Measurements from ENCODE around the gene DUOX1.

DUOX1 gene

DNA sequence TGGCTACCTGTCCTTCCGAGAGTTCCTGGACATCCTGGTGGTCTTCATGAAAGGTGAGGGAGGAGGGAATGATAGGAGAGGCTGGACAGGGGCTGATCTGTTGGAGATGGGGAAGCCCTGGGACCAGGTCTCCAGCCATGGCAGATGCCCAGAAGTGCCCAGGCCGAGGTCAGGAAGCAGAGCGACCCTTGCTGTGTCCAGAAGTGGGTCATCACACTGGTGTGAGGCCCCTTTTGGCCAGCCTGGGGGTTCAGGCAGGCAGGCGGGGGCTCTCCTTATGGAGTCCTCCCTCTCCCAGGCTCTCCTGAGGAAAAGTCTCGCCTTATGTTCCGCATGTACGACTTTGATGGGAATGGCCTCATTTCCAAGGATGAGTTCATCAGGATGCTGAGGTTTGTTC is 17.8 kb downstream of the DUOX1 start:
- Histone ChIP-seq H2AFZ (ENCODE audit: low read depth, low read length) (no peak overlapping the region), H3K23ac (ENCODE audit: low read length in 2 of 2) (no peak overlapping the region), H3K4ac (ENCODE audit: low read depth in 1 of 2, low read length in 2 of 2) (no peak overlapping the region), H3K27ac (ENCODE audit: low read length, poor library complexity, severe bottlenecking) (no peak overlapping the region), H3K4me1 (ENCODE audit: control insufficient read depth, insufficient read depth, low read depth, low read length) (peaks cover 6% of the 10 kb centered on the region), H2BK12ac (ENCODE audit: low read length in 2 of 2) (no peak overlapping the region), H3K79me1 (replicated peaks; ENCODE audit: low read length, poor library complexity, severe bottlenecking) (no peaks in the 10 kb centered on the region), H3K14ac (ENCODE audit: low read length in 2 of 2) (no peak overlapping the region), H3K36me3 (ENCODE audit: control insufficient read depth in 1 of 2, insufficient read depth in 2 of 2, low read depth in 1 of 2, low read length in 2 of 2) (peaks cover 4 to 13% of the 10 kb centered on the region in 2 experiments), H2BK120ac (ENCODE audit: low read depth, low read length) (no peak overlapping the region), H4K91ac (ENCODE audit: low read length) (no peak overlapping the region), H3K4me2 (ENCODE audit: low read length, poor library complexity, severe bottlenecking) (no peak overlapping the region), H4K8ac (ENCODE audit: low read length) (no peak overlapping the region), H3K27me3 (ENCODE audit: control insufficient read depth in 1 of 2, insufficient read depth in 1 of 2, low read length in 2 of 2) (peaks cover 10 to 36% of the 10 kb centered on the region in 2 experiments), H3K9me3 (ENCODE audit: control insufficient read depth, low read length) (no peaks in the 10 kb centered on the region), H2AK5ac (ENCODE audit: low read length, severe bottlenecking) (no peak overlapping the region), H3K18ac (ENCODE audit: low read depth in 1 of 2, low read length in 2 of 2) (no peak overlapping the region), H2BK5ac (ENCODE audit: low read depth, low read length, poor library complexity, severe bottlenecking) (no peak overlapping the region), H3K9ac (ENCODE audit: low read length) (no peak overlapping the region), H3K4me3 (ENCODE audit: insufficient read depth in 1 of 2, low read depth in 1 of 2, low read length in 2 of 2) (no peak overlapping the region), H2BK15ac (ENCODE audit: low read depth, poor library complexity, severe bottlenecking) (no peak overlapping the region)
- WGBS: 94% methylated on average over 7 of the region's 7 CpGs
- DNase-seq: no peak

DNA sequence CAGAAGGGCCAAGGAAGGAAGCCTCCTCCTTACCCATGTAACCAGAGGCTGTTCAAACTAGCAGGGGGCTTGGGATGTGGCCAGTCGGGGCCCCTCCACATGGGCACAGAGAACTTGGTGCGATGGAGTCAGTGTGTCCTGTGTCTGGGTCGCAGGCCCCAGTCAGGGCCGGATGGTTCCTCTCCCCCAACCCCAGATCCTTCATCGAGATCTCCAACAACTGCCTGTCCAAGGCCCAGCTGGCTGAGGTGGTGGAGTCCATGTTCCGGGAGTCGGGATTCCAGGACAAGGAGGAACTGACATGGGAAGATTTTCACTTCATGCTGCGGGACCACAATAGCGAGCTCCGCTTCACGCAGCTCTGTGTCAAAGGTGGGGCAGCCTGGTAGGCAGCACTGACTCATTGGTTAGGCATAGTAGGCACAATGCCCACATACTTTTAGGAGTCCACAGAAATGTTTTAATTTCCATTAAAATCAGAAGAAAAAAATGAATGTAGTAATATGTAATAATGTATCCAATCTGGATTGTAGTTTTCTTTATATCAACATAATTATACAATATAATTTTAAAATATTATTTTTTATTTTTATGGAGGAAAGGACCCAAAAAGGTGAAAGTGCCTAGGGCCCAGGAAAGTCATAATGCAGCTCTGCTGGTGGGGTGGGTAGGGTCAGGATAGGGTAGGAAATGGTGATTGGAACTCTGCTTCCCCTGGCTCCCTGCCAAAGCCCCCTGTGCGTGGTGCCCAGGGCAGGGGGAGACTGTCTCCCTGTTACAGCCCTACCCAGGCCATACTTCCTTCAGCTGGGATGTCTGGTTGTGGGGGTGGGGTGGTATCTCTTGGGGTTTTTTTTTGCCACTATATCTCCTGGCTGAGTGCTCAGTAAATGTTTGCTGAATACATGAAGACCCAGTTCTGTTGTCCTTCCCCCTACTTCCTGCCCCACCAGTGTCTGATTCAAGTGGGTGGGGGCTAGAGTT is 18.6 kb downstream of the DUOX1 start:
- Histone ChIP-seq H3K27me3 (ENCODE audit: control insufficient read depth in 1 of 2, insufficient read depth in 1 of 2, low read length in 2 of 2) (peaks cover 4 to 29% of the 10 kb centered on the region in 2 experiments), H3K14ac (ENCODE audit: low read length in 2 of 2) (no peak overlapping the region), H3K36me3 (ENCODE audit: control insufficient read depth in 1 of 2, insufficient read depth in 2 of 2, low read depth in 1 of 2, low read length in 2 of 2) (peaks cover 4 to 13% of the 10 kb centered on the region in 2 experiments), H2BK5ac (ENCODE audit: low read depth, low read length, poor library complexity, severe bottlenecking) (no peak overlapping the region), H3K23ac (ENCODE audit: low read length in 2 of 2) (no peak overlapping the region), H2AK5ac (ENCODE audit: low read length, severe bottlenecking) (no peak overlapping the region), H3K4me3 (ENCODE audit: insufficient read depth in 1 of 2, low read depth in 1 of 2, low read length in 2 of 2) (no peak overlapping the region), H3K27ac (ENCODE audit: low read length, poor library complexity, severe bottlenecking) (no peak overlapping the region), H3K18ac (ENCODE audit: low read depth in 1 of 2, low read length in 2 of 2) (no peak overlapping the region), H2AFZ (ENCODE audit: low read depth, low read length) (no peak overlapping the region), H4K91ac (ENCODE audit: low read length) (no peak overlapping the region), H3K4me1 (ENCODE audit: control insufficient read depth, insufficient read depth, low read depth, low read length) (peaks cover 6% of the 10 kb centered on the region), H3K4ac (ENCODE audit: low read depth in 1 of 2, low read length in 2 of 2) (no peak overlapping the region), H2BK12ac (ENCODE audit: low read length in 2 of 2) (no peak overlapping the region), H2BK15ac (ENCODE audit: low read depth, poor library complexity, severe bottlenecking) (no peak overlapping the region), H3K9me3 (ENCODE audit: control insufficient read depth, low read length) (no peaks in the 10 kb centered on the region), H3K4me2 (ENCODE audit: low read length, poor library complexity, severe bottlenecking) (no peak overlapping the region), H2BK120ac (ENCODE audit: low read depth, low read length) (no peak overlapping the region), H4K8ac (ENCODE audit: low read length) (no peak overlapping the region), H3K79me1 (replicated peaks; ENCODE audit: low read length, poor library complexity, severe bottlenecking) (no peaks in the 10 kb centered on the region), H3K9ac (ENCODE audit: low read length) (no peak overlapping the region)
- DNase-seq: no peak
- 96% methylated on average over 11 of the region's 12 CpGs for WGBS

DNA sequence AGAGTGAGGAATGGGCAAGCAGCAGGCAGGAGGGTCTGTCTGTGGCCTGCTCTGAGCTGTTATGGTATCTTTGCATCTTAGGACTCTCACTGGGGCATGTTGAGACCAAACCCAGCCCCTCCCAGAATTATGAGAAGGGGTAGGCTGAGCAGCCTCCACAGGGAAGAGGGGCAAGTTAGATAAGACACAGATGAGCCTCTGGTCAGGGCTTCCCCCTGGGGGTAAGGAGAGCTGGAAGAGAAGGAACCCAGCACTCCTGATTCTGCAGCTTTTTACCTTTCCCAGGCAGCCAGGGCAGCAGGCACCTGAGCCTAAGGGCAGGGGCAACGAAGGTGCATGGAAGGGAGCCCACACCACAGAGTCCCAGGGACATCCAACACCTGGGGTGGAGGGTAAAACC is 19.3 kb downstream of the DUOX1 start:
- Histone ChIP-seq H3K27me3 (ENCODE audit: control insufficient read depth in 1 of 2, insufficient read depth in 1 of 2, low read length in 2 of 2) (peaks cover 2 to 27% of the 10 kb centered on the region in 2 experiments), H3K4ac (ENCODE audit: low read depth in 1 of 2, low read length in 2 of 2) (no peak overlapping the region), H2AK5ac (ENCODE audit: low read length, severe bottlenecking) (no peak overlapping the region), H3K79me1 (replicated peaks; ENCODE audit: low read length, poor library complexity, severe bottlenecking) (no peaks in the 10 kb centered on the region), H2BK12ac (ENCODE audit: low read length in 2 of 2) (no peak overlapping the region), H3K9ac (ENCODE audit: low read length) (no peak overlapping the region), H2BK120ac (ENCODE audit: low read depth, low read length) (no peak overlapping the region), H3K18ac (ENCODE audit: low read depth in 1 of 2, low read length in 2 of 2) (no peak overlapping the region), H2BK5ac (ENCODE audit: low read depth, low read length, poor library complexity, severe bottlenecking) (no peak overlapping the region), H3K36me3 (ENCODE audit: control insufficient read depth in 1 of 2, insufficient read depth in 2 of 2, low read depth in 1 of 2, low read length in 2 of 2) (peaks cover 4 to 13% of the 10 kb centered on the region in 2 experiments), H3K4me2 (ENCODE audit: low read length, poor library complexity, severe bottlenecking) (no peak overlapping the region), H4K8ac (ENCODE audit: low read length) (no peak overlapping the region), H3K9me3 (ENCODE audit: control insufficient read depth, low read length) (no peaks in the 10 kb centered on the region), H3K23ac (ENCODE audit: low read length in 2 of 2) (peak overlapping the region in 1 of 2 experiments; percentile 52), H3K4me1 (ENCODE audit: control insufficient read depth, insufficient read depth, low read depth, low read length) (peaks cover 6% of the 10 kb centered on the region), H2BK15ac (ENCODE audit: low read depth, poor library complexity, severe bottlenecking) (no peak overlapping the region), H4K91ac (ENCODE audit: low read length) (no peak overlapping the region), H3K14ac (ENCODE audit: low read length in 2 of 2) (no peak overlapping the region), H2AFZ (ENCODE audit: low read depth, low read length) (no peak overlapping the region), H3K27ac (ENCODE audit: low read length, poor library complexity, severe bottlenecking) (no peak overlapping the region), H3K4me3 (ENCODE audit: insufficient read depth in 1 of 2, low read depth in 1 of 2, low read length in 2 of 2) (no peak overlapping the region)
- 44% methylated on average over 1 of the region's 1 CpG for WGBS
- DNase-seq: no peak

DNA sequence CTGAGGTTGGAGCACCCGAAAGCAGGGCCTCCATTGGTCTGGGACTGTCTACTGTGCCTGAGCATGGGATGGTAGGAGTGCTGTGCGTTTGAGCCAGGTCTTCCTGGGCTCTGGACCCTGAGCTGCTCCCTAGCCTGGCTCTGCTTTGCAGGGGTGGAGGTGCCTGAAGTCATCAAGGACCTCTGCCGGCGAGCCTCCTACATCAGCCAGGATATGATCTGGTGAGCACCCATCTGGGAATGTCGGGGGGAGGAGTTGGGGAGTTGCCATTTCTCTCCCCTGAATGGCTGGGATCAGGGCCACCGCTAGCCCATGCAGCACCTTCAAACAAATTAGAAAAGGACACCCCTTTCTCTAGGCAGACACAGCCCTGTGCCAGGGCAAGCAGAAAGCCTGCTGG is 20.7 kb downstream of the DUOX1 start:
- no peak overlapping the region for H3K18ac ChIP-seq (ENCODE audit: low read depth in 1 of 2, low read length in 2 of 2)
- no peak overlapping the region for H2AK5ac ChIP-seq (ENCODE audit: low read length, severe bottlenecking)
- no peak for DNase-seq
- 79% methylated on average over 6 of the region's 6 CpGs for WGBS
- no peak overlapping the region for H3K14ac ChIP-seq (ENCODE audit: low read length in 2 of 2)
- no peak overlapping the region for H3K27ac ChIP-seq (ENCODE audit: low read length, poor library complexity, severe bottlenecking)
- H4K8ac ChIP-seq (ENCODE audit: low read length): no peak overlapping the region
- no peak overlapping the region for H3K4me2 ChIP-seq (ENCODE audit: low read length, poor library complexity, severe bottlenecking)
- H2BK15ac ChIP-seq (ENCODE audit: low read depth, poor library complexity, severe bottlenecking): no peak overlapping the region
- H3K36me3 ChIP-seq (ENCODE audit: control insufficient read depth in 1 of 2, insufficient read depth in 2 of 2, low read depth in 1 of 2, low read length in 2 of 2): peaks cover 4 to 13% of the 10 kb centered on the region in 2 experiments
- no peak overlapping the region for H2BK120ac ChIP-seq (ENCODE audit: low read depth, low read length)
- H3K4ac ChIP-seq (ENCODE audit: low read depth in 1 of 2, low read length in 2 of 2): no peak overlapping the region
- H3K23ac ChIP-seq (ENCODE audit: low read length in 2 of 2): no peak overlapping the region
- H3K9ac ChIP-seq (ENCODE audit: low read length): no peak overlapping the region
- no peak overlapping the region for H2BK12ac ChIP-seq (ENCODE audit: low read length in 2 of 2)
- peaks cover 0 to 17% of the 10 kb centered on the region in 2 experiments for H3K27me3 ChIP-seq (ENCODE audit: control insufficient read depth in 1 of 2, insufficient read depth in 1 of 2, low read length in 2 of 2)
- H3K79me1 ChIP-seq (replicated peaks; ENCODE audit: low read length, poor library complexity, severe bottlenecking): no peaks in the 10 kb centered on the region
- no peak overlapping the region for H2BK5ac ChIP-seq (ENCODE audit: low read depth, low read length, poor library complexity, severe bottlenecking)
- H4K91ac ChIP-seq (ENCODE audit: low read length): no peak overlapping the region
- no peak overlapping the region for H2AFZ ChIP-seq (ENCODE audit: low read depth, low read length)
- H3K9me3 ChIP-seq (ENCODE audit: control insufficient read depth, low read length): no peaks in the 10 kb centered on the region
- H3K4me3 ChIP-seq (ENCODE audit: insufficient read depth in 1 of 2, low read depth in 1 of 2, low read length in 2 of 2): no peak overlapping the region
- H3K4me1 ChIP-seq (ENCODE audit: control insufficient read depth, insufficient read depth, low read depth, low read length): peaks cover 6% of the 10 kb centered on the region

Data from mesenchymal stem cell (in vitro differentiated cells and primary cell).